Tibial nerve (tissue), 4 donors: Measurements from ENCODE around the gene ANO1.

Experiments used
- EP300 ChIP-seq, 2 donors: sonication (generic); formaldehyde crosslinking; IDR thresholded peaks; one replicate each; pipeline ENCODE4 v1.6.1; 2017; ENCODE audit warnings: antibody characterized with exemption in 2 of 2, mild to moderate bottlenecking in 1 of 2
- POLR2A ChIP-seq, 2 donors: fragments of 450-650 bp; IDR thresholded peaks; one replicate each; pipeline ENCODE4 v1.6.1; 2017; ENCODE audit warnings: antibody characterized with exemption in 2 of 2, mild to moderate bottlenecking in 2 of 2, moderate library complexity in 2 of 2
- TF ChIP-seq, protein P1 (sequence below), 5 experiments: fragments of 200-600 bp in 3 of 5; fragments of 450-650 bp in 2 of 5; sonication (generic) in 3 of 5; IDR thresholded peaks; one replicate each; pipeline ENCODE4 v1.5.1; 2016 to 2019; ENCODE audit warnings: antibody characterized with exemption in 5 of 5, mild to moderate bottlenecking in 3 of 5, moderate library complexity in 2 of 5

DNA sequence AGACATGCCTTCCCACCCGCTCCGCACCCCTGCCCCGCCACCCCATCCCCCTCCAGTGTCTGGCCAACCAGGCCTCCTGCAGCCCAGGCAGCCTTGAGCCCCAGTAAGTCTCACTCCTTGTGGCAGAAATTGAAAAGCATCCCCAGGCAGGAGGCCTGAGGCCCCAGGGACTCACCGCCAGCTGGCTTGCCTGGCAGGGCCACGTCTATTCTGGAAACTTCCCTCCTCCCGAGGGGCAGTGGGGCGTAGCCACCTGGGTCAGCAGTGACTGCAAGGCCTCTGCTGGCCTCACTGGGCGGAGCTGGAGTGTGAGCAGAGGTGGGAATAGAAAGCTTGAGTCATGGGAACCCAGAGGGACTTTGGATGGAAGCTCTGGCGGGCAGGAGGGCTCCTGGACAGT, 26.3 kb downstream of the ANO1 start:
- TF ChIP-seq, protein P1, sequence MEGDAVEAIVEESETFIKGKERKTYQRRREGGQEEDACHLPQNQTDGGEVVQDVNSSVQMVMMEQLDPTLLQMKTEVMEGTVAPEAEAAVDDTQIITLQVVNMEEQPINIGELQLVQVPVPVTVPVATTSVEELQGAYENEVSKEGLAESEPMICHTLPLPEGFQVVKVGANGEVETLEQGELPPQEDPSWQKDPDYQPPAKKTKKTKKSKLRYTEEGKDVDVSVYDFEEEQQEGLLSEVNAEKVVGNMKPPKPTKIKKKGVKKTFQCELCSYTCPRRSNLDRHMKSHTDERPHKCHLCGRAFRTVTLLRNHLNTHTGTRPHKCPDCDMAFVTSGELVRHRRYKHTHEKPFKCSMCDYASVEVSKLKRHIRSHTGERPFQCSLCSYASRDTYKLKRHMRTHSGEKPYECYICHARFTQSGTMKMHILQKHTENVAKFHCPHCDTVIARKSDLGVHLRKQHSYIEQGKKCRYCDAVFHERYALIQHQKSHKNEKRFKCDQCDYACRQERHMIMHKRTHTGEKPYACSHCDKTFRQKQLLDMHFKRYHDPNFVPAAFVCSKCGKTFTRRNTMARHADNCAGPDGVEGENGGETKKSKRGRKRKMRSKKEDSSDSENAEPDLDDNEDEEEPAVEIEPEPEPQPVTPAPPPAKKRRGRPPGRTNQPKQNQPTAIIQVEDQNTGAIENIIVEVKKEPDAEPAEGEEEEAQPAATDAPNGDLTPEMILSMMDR (IDR thresholded peaks at IDR 0.05) = no peak
- TF ChIP-seq EP300 (IDR thresholded peaks at IDR 0.05) = no peak
- TF ChIP-seq POLR2A (IDR thresholded peaks at IDR 0.05) = no peak
